Upper lobe of left lung (tissue), 6 donors: ENCODE measurements around the gene OR2AG1. TPM values are rescaled to one million over a fixed set of nuclear protein-coding genes. Genes with fewer than 3 reads are reported as not detected.

Source experiments
- ATAC-seq, 2 donors: fragments of 200-7000 bp; cut with Tn5 transposase; one replicate each; pipeline ENCODE4 v1.9.1; 2022; ENCODE audit warnings: mild to moderate bottlenecking in 2 of 2, moderate library complexity in 2 of 2; ENCODE audit not compliant: low FRiP score in 2 of 2
- DNase-seq, 2 donors: peaks; one replicate each; pipeline ENCODE4 v3.0.0-alpha.2; 2019 to 2020
- H3K27ac ChIP-seq, 4 donors: fragments of 200-600 bp; sonication (generic); one replicate each; pipeline ENCODE4 v1.5.1; 2016 to 2019
- H3K27me3 ChIP-seq, 4 donors: fragments of 200-600 bp; sonication (generic); one replicate each; pipeline ENCODE4 v1.5.1; 2017 to 2019
- H3K36me3 ChIP-seq, 4 donors: fragments of 200-600 bp; sonication (generic); one replicate each; pipeline ENCODE4 v1.5.1; 2016 to 2019
- H3K4me1 ChIP-seq, 4 donors: fragments of 200-600 bp; sonication (generic); one replicate each; pipeline ENCODE4 v1.5.1; 2018 to 2019
- H3K4me3 ChIP-seq, 4 donors: fragments of 200-600 bp; sonication (generic); one replicate each; pipeline ENCODE4 v1.5.1; 2017 to 2019; ENCODE audit warnings: mild to moderate bottlenecking in 2 of 4, moderate library complexity in 1 of 4
- H3K9me3 ChIP-seq, 4 donors: fragments of 200-600 bp; sonication (generic); one replicate each; pipeline ENCODE4 v1.5.1; 2018 to 2019
- CTCF ChIP-seq, 6 experiments: fragments of 450-650 bp in 4 of 6; fragments of 200-600 bp in 2 of 6; sonication (generic) in 2 of 6; IDR thresholded peaks; one replicate each; pipeline ENCODE4 v1.5.1; 2016 to 2019; ENCODE audit warnings: antibody characterized with exemption in 6 of 6
- EP300 ChIP-seq, 4 donors: sonication (generic); formaldehyde crosslinking; IDR thresholded peaks; one replicate each; pipeline ENCODE4 v1.5.1; 2017; ENCODE audit warnings: antibody characterized with exemption in 4 of 4, control low read depth in 2 of 4
- POLR2A ChIP-seq, 4 donors: fragments of 450-650 bp; IDR thresholded peaks; one replicate each; pipeline ENCODE4 v1.5.1; 2016 to 2017; ENCODE audit warnings: antibody characterized with exemption in 4 of 4, mild to moderate bottlenecking in 2 of 4
- POLR2AphosphoS5 ChIP-seq, 2 donors: sonication (generic); formaldehyde crosslinking; IDR thresholded peaks; one replicate each; pipeline ENCODE4 v1.5.1; 2017; ENCODE audit warnings: antibody characterized with exemption in 2 of 2
- WGBS, 2 donors: methylation state at CpG; one replicate each; pipeline ENCODE4 v1.1.5; 2017 to 2018; 5-methylcytosine and 5-hydroxymethylcytosine counted together
- total RNA-seq, 6 donors: library from RNA; depleted of rRNA in 4 of 6; stranded (reverse); fragments of >200 nt in 4 of 6; gene quantifications; one replicate each; pipeline versions ENCODE4 v1.1.0 to v1.2.1, GENCODE V29; 2016 to 2021
- donor health status: DM: no; HTN: no; CAD: no; lungs with moderate emphysema.
- donor health status: DM: no; HTN: yes; CAD: no; lungs with severe emphysema.

Gene OR2AG1
- total RNA-seq, 6 donors from 2014 or later = not detected

DNA sequence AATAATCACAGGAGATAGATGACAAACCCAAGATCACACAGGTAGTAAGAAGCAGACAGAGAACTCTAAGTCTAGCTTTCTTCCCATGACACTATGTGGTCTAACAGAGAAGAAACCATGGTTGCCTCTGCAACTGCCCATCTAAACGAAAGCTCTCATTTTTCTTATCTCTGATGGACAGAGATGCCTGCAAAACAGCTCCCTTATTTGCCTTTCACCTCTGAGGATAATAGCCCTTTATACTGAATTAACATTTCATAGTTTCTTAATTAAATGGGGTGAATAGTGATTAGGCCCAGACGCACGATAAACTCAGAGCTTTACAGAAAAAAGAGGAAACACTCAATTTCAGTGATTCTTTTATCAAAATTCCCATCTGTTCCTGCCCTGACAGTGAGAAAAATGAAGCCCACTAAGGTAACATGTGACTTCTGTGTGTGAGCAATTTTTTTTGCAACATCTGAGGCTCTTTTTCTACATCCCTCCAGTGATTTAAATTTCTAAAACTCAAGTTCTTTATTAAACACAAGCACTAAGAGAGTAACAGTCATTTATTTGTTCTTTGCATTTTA lies 35.6 kb upstream of the OR2AG1 start:
- no peaks in the 10 kb centered on the region for H3K36me3 ChIP-seq
- ATAC-seq = no peak
- H3K9me3 ChIP-seq = no peaks in the 10 kb centered on the region
- TF ChIP-seq POLR2A (IDR thresholded peaks at IDR 0.05) (no peak), CTCF (IDR thresholded peaks at IDR 0.05) (no peak), POLR2AphosphoS5 (IDR thresholded peaks at IDR 0.05) (no peak), EP300 (IDR thresholded peaks at IDR 0.05) (no peak)
- WGBS, 2 donors = 55 to 66% methylated on average over 3 of the region's 3 CpGs
- no peak overlapping the region for H3K4me3 ChIP-seq
- no peak for DNase-seq
- H3K27ac ChIP-seq = peak overlapping the region; percentile 69 to 84 (median 78)
- no peaks in the 10 kb centered on the region for H3K27me3 ChIP-seq
- H3K4me1 ChIP-seq = peaks cover 0 to 9% (median 2%) of the 10 kb centered on the region in 4 donors

DNA sequence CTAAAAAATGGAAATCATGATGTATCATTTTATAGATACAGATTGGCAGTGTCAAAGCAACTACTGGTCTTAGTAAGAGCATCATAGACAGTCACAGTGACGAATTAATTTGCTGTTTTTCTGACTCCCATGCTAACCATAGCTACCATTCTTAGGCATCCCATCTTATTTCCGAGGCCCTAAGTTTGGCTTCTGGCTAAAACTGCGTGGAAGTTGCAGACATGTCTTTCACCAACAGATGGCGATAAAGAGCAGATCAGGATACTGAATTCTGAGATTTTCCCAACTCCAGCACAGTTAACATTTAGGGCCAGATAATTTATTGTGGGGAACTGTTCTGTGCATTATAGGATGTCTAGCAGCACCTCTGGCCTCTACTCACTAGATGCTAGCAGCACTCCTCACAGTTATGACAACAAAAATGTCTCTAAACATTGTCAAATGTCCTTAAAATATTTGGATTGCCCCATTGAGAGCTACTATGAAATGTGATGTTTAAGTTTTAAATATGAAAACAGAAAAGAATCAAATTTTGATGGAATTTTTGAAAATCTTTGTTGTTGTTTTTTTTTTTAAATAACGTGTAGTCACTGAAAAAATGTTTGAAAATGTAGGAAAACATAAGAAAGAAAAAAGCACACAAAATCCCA lies 27.4 kb upstream of the OR2AG1 start:
- no peaks in the 10 kb centered on the region for H3K9me3 ChIP-seq
- H3K4me3 ChIP-seq = no peak overlapping the region
- H3K27me3 ChIP-seq = no peaks in the 10 kb centered on the region
- peak in 1 of 2 donors; percentile 71 for ATAC-seq
- TF ChIP-seq EP300 (IDR thresholded peaks at IDR 0.05) = no peak
- no peak for TF ChIP-seq POLR2AphosphoS5 (IDR thresholded peaks at IDR 0.05)
- peak; percentile 61 to 77 (median 68) for TF ChIP-seq CTCF (IDR thresholded peaks at IDR 0.05)
- H3K27ac ChIP-seq = no peak overlapping the region
- WGBS, 2 donors = 11 to 13% methylated on average over 5 of the region's 5 CpGs
- no peaks in the 10 kb centered on the region for H3K4me1 ChIP-seq
- no peak for DNase-seq
- H3K36me3 ChIP-seq = no peaks in the 10 kb centered on the region

DNA sequence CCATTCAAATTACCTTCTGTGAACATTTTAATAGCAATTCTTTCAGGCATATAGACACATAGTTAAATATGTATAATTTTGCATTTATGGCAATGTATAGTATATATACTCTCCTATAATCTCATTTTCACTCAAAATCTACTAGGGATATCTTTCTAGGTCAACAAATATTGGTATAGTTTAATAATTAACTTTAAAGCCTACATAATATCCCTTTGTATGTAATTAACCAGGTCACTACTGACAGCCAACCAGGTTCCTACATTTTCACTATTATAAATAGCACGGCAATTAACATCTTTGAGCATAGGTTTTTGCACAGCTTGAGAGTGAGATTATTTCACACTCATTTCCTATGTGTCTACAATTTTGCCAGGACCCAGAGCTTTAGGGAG lies 26.9 kb upstream of the OR2AG1 start:
- ATAC-seq (no peak), DNase-seq (no peak)
- Histone ChIP-seq H3K4me3 (no peak overlapping the region), H3K36me3 (no peaks in the 10 kb centered on the region), H3K9me3 (no peaks in the 10 kb centered on the region), H3K27me3 (no peaks in the 10 kb centered on the region), H3K4me1 (no peaks in the 10 kb centered on the region), H3K27ac (no peak overlapping the region)
- 81 to 94% methylated on average over 1 of the region's 1 CpG for WGBS, 2 donors
- no peak for TF ChIP-seq POLR2A (IDR thresholded peaks at IDR 0.05)
- no peak for TF ChIP-seq CTCF (IDR thresholded peaks at IDR 0.05)

DNA sequence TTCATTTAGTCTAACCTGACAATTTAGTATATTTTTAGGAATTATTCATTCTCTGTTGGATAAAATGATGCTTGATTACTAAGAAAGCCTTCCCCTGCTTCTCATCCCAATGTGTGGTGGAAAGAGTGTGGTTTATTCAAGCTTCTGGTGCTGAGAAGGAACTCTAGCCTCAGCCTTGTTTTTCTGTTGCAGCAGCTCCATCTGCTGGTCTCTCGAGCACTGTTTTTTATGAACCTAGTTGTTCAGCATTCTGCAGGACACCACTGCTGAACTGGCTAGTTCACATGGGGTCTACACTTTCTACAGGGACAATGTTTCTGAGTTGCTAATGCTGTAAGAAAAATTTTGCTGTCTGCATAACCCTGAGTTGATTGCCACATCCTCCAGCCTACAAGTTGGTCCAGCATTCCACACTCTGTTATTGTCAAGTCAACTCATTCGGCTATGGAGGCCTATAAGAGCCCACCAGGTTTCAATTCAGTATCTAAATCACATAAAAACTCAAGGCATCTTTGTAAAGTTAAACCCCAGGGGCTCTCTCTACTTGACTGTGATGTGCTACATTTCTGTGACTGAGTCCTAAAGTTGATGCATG lies 25.4 kb upstream of the OR2AG1 start:
- DNase-seq (peak in 1 of 2 donors; percentile 38), ATAC-seq (peak in 1 of 2 donors; percentile 72)
- H3K9me3 ChIP-seq = no peaks in the 10 kb centered on the region
- no peak overlapping the region for H3K4me3 ChIP-seq
- no peaks in the 10 kb centered on the region for H3K36me3 ChIP-seq
- no peak for TF ChIP-seq EP300 (IDR thresholded peaks at IDR 0.05)
- TF ChIP-seq CTCF (IDR thresholded peaks at IDR 0.05) = peak in 5 of 6 experiments; percentile 26 to 74 (median 52)
- no peaks in the 10 kb centered on the region for H3K4me1 ChIP-seq
- H3K27me3 ChIP-seq = no peaks in the 10 kb centered on the region
- H3K27ac ChIP-seq = no peak overlapping the region
- 48 to 51% methylated on average over 2 of the region's 2 CpGs for WGBS, 2 donors
